ENCODE measurements around the gene ORMDL1.

DNA sequence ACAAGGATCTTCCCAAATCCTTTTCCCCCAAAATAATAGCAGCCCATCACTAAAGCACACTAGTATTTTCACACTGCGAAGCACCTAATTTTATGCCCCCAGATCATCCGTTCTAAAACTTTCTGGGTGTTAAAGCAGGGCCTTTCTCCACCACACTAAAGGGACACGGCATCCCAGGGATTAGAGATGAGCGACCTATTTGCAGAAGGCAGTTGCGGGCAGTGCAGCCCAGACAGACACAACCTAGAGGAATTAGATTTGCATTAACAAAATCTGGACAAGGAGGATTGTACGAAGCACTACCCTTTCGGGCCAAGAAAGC lies 21.9 kb downstream of the ORMDL1 start:
- no peak for TF ChIP-seq POLR2A (IDR thresholded peaks at IDR 0.05)
- TF ChIP-seq, protein P1, sequence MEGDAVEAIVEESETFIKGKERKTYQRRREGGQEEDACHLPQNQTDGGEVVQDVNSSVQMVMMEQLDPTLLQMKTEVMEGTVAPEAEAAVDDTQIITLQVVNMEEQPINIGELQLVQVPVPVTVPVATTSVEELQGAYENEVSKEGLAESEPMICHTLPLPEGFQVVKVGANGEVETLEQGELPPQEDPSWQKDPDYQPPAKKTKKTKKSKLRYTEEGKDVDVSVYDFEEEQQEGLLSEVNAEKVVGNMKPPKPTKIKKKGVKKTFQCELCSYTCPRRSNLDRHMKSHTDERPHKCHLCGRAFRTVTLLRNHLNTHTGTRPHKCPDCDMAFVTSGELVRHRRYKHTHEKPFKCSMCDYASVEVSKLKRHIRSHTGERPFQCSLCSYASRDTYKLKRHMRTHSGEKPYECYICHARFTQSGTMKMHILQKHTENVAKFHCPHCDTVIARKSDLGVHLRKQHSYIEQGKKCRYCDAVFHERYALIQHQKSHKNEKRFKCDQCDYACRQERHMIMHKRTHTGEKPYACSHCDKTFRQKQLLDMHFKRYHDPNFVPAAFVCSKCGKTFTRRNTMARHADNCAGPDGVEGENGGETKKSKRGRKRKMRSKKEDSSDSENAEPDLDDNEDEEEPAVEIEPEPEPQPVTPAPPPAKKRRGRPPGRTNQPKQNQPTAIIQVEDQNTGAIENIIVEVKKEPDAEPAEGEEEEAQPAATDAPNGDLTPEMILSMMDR (IDR thresholded peaks at IDR 0.05) = no peak
